ENCODE data around the gene PPP4R4.

- no peak for TF ChIP-seq CTCF (IDR thresholded peaks at IDR 0.05; ENCODE audit: borderline replicate concordance, extremely low read depth, low read length, poor library complexity, severe bottlenecking)
- TF ChIP-seq EZH2 (IDR thresholded peaks at IDR 0.05; ENCODE audit: borderline replicate concordance, low read depth, low read length, severe bottlenecking), result no peak
Observed at GRCh38 chr14:94175011-94175745, 1.1 kb downstream of the PPP4R4 start.

All from DND-41 (cell line).